Fibroblast of mammary gland (primary cell): Measurements from ENCODE around the gene SOX6.

Experiments used
- DNase-seq: peaks from one replicate; pipeline ENCODE4 v3.0.0-alpha.2; 2010; ENCODE audit warnings: low read depth
- H3K4me3 ChIP-seq: 2 replicates; pipeline ENCODE4 v1.5.1; 2011; ENCODE audit warnings: low read depth, mild to moderate bottlenecking, low read length, moderate library complexity; ENCODE audit not compliant: control insufficient read depth
- TF ChIP-seq, protein P1 (sequence below): conservative IDR thresholded peaks from 2 replicates; pipeline ENCODE4 v1.5.1; 2011; ENCODE audit warnings: low read depth, low read length, inconsistent platforms; ENCODE audit not compliant: control insufficient read depth, insufficient read depth

The SOX6 gene

DNA sequence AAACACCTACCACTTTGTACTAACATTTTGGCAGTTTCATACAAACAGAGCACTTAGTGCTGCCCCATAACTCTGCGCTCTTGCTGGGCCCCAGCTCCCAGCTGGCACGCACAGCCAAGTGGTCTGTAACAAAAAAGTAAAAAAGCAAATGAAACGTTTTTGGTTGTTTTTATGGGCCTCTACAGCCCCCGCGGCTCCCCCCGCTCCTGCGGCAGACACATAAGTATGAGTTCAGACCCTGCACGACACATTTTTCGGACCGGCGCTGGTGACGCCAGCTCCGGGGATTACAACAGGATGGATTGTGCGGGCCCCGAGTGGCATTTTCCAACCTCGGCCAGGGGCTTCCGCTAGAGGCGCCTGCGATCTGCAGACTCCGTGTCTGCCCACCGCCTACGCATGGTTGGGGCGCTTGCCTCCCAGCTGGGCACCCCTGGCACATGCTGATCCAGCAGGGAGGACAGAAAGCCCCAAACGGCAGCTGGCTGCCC, 418.2 kb downstream of the SOX6 start:
- no peak for DNase-seq
- H3K4me3 ChIP-seq = no peak overlapping the region
- TF ChIP-seq, protein P1, sequence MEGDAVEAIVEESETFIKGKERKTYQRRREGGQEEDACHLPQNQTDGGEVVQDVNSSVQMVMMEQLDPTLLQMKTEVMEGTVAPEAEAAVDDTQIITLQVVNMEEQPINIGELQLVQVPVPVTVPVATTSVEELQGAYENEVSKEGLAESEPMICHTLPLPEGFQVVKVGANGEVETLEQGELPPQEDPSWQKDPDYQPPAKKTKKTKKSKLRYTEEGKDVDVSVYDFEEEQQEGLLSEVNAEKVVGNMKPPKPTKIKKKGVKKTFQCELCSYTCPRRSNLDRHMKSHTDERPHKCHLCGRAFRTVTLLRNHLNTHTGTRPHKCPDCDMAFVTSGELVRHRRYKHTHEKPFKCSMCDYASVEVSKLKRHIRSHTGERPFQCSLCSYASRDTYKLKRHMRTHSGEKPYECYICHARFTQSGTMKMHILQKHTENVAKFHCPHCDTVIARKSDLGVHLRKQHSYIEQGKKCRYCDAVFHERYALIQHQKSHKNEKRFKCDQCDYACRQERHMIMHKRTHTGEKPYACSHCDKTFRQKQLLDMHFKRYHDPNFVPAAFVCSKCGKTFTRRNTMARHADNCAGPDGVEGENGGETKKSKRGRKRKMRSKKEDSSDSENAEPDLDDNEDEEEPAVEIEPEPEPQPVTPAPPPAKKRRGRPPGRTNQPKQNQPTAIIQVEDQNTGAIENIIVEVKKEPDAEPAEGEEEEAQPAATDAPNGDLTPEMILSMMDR = no peak

DNA sequence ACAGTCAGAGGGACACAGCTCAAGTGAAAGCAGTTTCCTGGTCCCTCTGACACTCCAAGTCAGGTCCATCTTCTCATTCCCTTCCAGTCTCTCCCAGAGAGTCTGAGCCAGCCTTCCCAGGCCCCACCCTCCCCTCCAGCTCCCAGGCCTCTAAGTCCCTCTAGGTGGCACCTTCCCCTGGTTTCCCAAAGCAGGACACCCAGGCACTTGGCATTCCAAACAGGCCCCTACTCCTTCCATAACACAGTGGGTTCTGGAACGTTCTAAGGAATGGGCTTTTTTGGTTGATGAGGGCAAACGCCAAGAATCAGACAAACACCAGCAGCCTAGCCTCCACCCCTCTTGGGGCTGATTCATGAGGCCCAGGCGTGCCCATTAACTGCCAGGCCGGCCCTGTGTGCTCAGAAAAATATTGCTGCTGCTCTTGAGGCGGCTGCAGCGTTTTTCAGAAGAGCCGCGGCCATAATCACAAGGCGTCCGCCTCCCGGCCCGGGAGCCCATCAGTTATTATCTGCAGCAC, 418.7 kb downstream of the SOX6 start:
- no peak for DNase-seq
- no peak overlapping the region for H3K4me3 ChIP-seq
- TF ChIP-seq, protein P1 = no peak

DNA sequence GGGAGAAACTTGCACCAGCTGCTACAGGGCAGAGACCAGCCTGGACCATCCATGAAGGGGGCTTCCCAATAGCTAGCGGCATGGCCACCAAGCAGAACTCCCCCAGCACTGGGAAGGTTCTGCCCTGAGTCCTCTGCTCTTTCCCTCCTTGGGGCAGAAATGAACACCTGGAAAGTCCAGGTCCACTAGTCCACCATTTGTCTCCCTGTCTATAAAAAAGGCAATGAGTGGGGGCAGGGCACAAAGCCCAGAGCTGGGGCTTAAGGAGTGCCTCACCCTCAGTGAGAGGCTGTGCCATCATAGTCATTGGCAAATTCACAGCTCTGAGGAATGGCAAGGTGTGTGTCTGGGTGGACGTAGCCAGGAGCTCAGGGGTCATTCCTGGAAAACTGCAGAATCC, 420.3 kb downstream of the SOX6 start:
- TF ChIP-seq, protein P1 = no peak
- no peak for DNase-seq
- no peak overlapping the region for H3K4me3 ChIP-seq

GRCh38 chr11:15935373-15935772, 421.0 kb downstream of the SOX6 start:
- TF ChIP-seq, protein P1 = no peak

DNA sequence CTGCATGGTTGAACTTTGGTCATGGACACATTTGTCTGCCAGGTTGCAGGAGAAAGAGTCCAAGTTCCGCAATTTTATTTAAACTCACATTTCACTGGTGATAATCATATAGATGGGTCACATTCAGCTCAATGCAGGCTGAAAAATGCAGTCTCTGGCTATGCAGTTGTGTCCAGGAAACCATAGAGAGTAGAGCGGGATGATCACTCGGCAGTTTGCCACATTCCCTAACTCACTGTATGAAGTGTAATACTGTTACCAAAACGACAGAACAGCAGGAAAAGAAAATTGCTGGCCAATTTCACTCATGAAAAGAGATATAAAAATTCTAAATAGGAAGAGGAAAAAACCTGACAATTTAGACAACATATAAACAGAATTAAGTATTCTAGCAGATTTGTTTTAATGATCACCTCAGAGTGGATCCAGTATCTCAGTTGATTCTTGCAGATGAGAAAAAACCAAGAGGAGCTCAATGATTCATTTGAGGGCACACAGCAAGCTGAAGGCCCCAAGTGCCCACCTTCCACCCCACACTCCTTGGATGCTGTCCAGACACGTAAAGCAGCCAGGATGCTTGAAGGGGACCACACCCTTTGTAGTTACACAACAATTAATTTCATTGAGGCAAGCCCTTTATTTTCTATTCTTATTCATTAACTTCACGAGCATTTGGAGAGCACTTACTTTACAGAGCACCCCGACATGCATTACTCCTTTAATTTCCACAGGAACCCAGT, 422.3 kb downstream of the SOX6 start:
- TF ChIP-seq, protein P1 = no peak
- DNase-seq = no peak
- H3K4me3 ChIP-seq = no peak overlapping the region

More at GRCh38 chr11:15935373-15935772, 421.0 kb downstream of the SOX6 start:
- H3K4me3 ChIP-seq = no peak overlapping the region
- DNase-seq = no peak

GRCh38 chr11:15932417-15932816, 423.9 kb downstream of the SOX6 start:
- TF ChIP-seq, protein P1 = no peak
- H3K4me3 ChIP-seq = no peak overlapping the region
- no peak for DNase-seq
